PC-3 (cell line): ENCODE data around the gene GIMAP8. TPM values are rescaled to one million over a fixed set of nuclear protein-coding genes. Genes with fewer than 3 reads are reported as not detected.

Experiments used
- ATAC-seq: fragments of 200-7000 bp; cut with Tn5 transposase; 2 replicates; pipeline ENCODE4 v1.9.1; 2020; ENCODE audit warnings: mild to moderate bottlenecking, moderate library complexity
- BruUV-seq: library from RNA; stranded (reverse); fragments of 400-500 nt; replicated peaks from 2 replicates; lab custom pipeline; 2021; lab: Mats Ljungman, UMichigan
- CTCF ChIA-PET: fragments of 300-600 bp; sonication (Branson Sonifier 250); formaldehyde crosslinking; loops from one replicate; lab custom pipeline; 2022; ENCODE audit warnings: antibody characterized with exemption; lab: Charles Lee
- POLR2A ChIA-PET: fragments of 300-600 bp; sonication (Branson Sonifier 250); formaldehyde crosslinking; loops from one replicate; lab custom pipeline; 2022; ENCODE audit warnings: antibody characterized with exemption; ENCODE audit not compliant: unreplicated experiment; lab: Charles Lee
- DNase-seq: peaks from one replicate; pipeline ENCODE4 v3.0.0-alpha.2; 2015
- H2AFZ ChIP-seq: fragments of 300-600 bp; sonication (generic); 2 replicates; pipeline ENCODE4 v1.6.0; 2016; ENCODE audit warnings: antibody characterized with exemption, low read length
- H3F3A ChIP-seq: fragments of 300-600 bp; sonication (generic); one replicate; pipeline ENCODE4 v1.6.0; 2017; ENCODE audit warnings: antibody characterized with exemption, low read length, control low read depth, mild to moderate bottlenecking; ENCODE audit not compliant: unreplicated experiment
- H3K27ac ChIP-seq: fragments of 300-600 bp; sonication (generic); 2 replicates; pipeline ENCODE4 v1.5.1; 2016; ENCODE audit warnings: mild to moderate bottlenecking, low read length
- H3K27me3 ChIP-seq: fragments of 300-600 bp; sonication (generic); 2 replicates; pipeline ENCODE4 v1.6.1; 2016; ENCODE audit warnings: low read length, mixed read lengths
- H3K36me3 ChIP-seq: fragments of 300-600 bp; sonication (generic); 2 replicates; pipeline ENCODE4 v1.6.1; 2016; ENCODE audit warnings: low read depth, mixed run types, low read length, mixed read lengths
- H3K4me1 ChIP-seq: fragments of 300-600 bp; sonication (generic); 2 replicates; pipeline ENCODE4 v1.5.1; 2016; ENCODE audit warnings: low read length; ENCODE audit not compliant: insufficient read depth
- H3K4me2 ChIP-seq: fragments of 300-600 bp; sonication (generic); 2 replicates; pipeline ENCODE4 v1.6.0; 2016; ENCODE audit warnings: low read length
- H3K4me3 ChIP-seq: fragments of 300-600 bp; sonication (generic); 2 replicates; pipeline ENCODE4 v1.5.1; 2016; ENCODE audit warnings: mild to moderate bottlenecking, low read length, mixed read lengths
- H3K79me2 ChIP-seq: fragments of 300-600 bp; sonication (generic); 2 replicates; pipeline ENCODE4 v1.6.1; 2017; ENCODE audit warnings: low read length, mixed read lengths
- H3K9ac ChIP-seq: fragments of 300-600 bp; sonication (generic); 2 replicates; pipeline ENCODE4 v1.6.0; 2016; ENCODE audit warnings: mild to moderate bottlenecking, low read length
- H3K9me2 ChIP-seq: fragments of 300-600 bp; sonication (generic); replicated peaks from 2 replicates; pipeline ENCODE4 v1.6.1; 2016; ENCODE audit warnings: mixed run types, low read length, mixed read lengths
- H3K9me3 ChIP-seq: fragments of 300-600 bp; sonication (generic); 2 replicates; pipeline ENCODE4 v1.6.1; 2016; ENCODE audit warnings: low read length, mixed read lengths
- H4K20me1 ChIP-seq: fragments of 300-600 bp; sonication (generic); 2 replicates; pipeline ENCODE4 v1.6.1; 2016; ENCODE audit warnings: low read length, mixed read lengths
- CTCF ChIP-seq: fragments of 300-600 bp; sonication (generic); conservative IDR thresholded peaks from 2 replicates; pipeline ENCODE4 v1.5.1; 2017; ENCODE audit warnings: antibody characterized with exemption, low read depth, mild to moderate bottlenecking, low read length
- EZH2 ChIP-seq: fragments of 300-600 bp; sonication (generic); IDR thresholded peaks from one replicate; pipeline ENCODE4 v1.6.1; 2017; ENCODE audit warnings: antibody characterized with exemption, mild to moderate bottlenecking, low read length; ENCODE audit not compliant: unreplicated experiment
- EZH2phosphoT487 ChIP-seq: fragments of 300-600 bp; sonication (generic); IDR thresholded peaks from 2 replicates; pipeline ENCODE4 v1.6.1; 2018; ENCODE audit warnings: mild to moderate bottlenecking, antibody characterized with exemption, low read length, borderline replicate concordance
- intact Hi-C: fragments of 100-400 bp; cut with micrococcal nuclease; formaldehyde crosslinking; loops from 2 replicates; pipeline ENCODE4 v1.9.0; 2023
- total RNA-seq: library from RNA; depleted of rRNA; stranded (reverse); fragments of >200 nt; gene quantifications from 2 replicates; pipeline ENCODE4 v1.2.3, GENCODE V29; 2014

GIMAP8 gene
- total RNA-seq, 1 experiment from 2014 or later: not detected

DNA sequence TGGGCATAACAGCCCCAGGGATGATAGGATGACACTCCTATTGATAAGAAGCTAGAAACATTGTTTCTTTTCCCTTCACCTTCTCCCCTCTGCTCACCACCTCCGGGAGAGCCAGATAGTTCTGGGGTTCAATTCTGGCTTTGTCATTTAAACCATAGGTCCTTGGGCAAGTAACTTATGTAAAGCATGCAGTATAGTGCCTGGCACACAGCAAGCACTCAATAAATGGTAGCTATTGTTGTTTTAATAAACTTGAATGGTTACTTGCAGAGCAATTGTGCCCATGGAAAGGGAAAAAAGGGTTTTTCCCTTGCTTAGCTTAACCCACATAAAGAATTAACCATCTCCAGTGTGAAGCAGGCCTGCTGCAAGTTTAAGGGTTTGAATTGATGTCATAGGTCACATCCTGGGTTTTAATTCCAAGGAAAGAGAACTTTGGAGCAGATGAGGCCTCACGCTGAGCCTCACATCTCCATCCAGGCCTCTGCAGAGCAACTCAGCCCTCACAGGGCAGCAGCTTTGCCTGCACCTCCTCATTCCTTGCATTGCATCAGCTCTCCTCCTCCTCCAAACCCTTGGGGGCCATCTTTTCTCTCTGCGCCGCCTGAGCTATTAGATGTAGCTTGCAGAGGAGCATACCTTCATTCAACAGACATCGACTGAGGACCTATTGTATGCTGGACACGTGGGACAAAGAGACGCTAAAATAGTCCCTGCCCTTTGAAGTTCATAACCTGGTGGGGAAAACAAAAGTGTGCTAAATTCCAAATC, 48.4 kb upstream of the GIMAP8 start:
- Histone ChIP-seq H3K4me1 (peaks cover 29% of the 10 kb centered on the region), H3K4me3 (no peak overlapping the region), H3K36me3 (no peaks in the 10 kb centered on the region), H4K20me1 (no peaks in the 10 kb centered on the region), H3K9me2 (no peaks in the 10 kb centered on the region), H3K27me3 (no peaks in the 10 kb centered on the region), H3K27ac (no peak overlapping the region), H3K9ac (no peak overlapping the region), H3F3A (no peaks in the 10 kb centered on the region), H3K9me3 (no peaks in the 10 kb centered on the region), H2AFZ (no peak overlapping the region), H3K4me2 (no peak overlapping the region), H3K79me2 (no peaks in the 10 kb centered on the region)
- POLR2A ChIA-PET: interaction anchor here (0.6 kb wide), 1 partner anchor 50 kb away, joined by 3 read pairs; no protein-coding TSS in a partner anchor
- DNase-seq: no peak
- BruUV-seq: no TSS peak
- no peak for TF ChIP-seq EZH2phosphoT487
- TF ChIP-seq EZH2: no peak
- no peak for TF ChIP-seq CTCF
- no peak for ATAC-seq
- CTCF ChIA-PET: no interaction called here
- intact Hi-C loops: no loop called here

DNA sequence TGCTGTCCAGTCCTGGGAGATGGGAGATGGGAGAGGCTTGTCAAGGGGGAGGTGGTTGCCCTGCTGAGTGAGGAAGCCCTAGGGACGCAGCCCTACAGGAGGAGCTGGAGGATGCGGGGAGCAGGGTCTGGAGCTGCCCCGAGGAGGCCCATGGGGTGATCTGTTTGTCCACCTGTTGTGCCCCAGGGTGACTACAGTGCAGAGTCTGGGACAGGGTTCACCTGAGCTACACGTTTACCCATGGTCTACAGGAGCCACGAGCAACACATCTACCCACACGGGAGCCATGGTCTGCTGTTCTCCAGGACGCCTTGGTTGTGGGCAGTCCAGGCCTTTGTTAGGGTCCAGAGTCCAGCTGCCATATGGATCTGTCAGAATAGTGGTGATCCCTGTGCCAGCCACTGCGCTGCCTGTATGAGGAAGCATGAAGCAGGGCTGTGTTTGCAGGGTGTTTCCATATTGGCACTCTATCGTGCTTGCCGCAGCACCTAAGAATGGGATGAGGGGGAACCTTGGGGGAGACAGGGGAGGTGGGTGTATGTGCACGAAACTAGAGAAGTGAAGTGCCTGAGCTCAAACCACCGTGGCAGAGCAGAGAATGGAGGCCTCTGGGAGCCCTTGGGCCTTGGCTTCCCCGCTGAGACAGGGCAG, 47.6 kb upstream of the GIMAP8 start:
- Histone ChIP-seq H3K4me2 (no peak overlapping the region), H3K27me3 (no peaks in the 10 kb centered on the region), H4K20me1 (no peaks in the 10 kb centered on the region), H3K9me3 (no peaks in the 10 kb centered on the region), H3K9me2 (no peaks in the 10 kb centered on the region), H3K27ac (no peak overlapping the region), H3K4me3 (no peak overlapping the region), H3K36me3 (no peaks in the 10 kb centered on the region), H3K79me2 (no peaks in the 10 kb centered on the region), H3F3A (no peaks in the 10 kb centered on the region), H3K9ac (no peak overlapping the region), H3K4me1 (peaks cover 29% of the 10 kb centered on the region), H2AFZ (no peak overlapping the region)
- no peak for DNase-seq
- ChIA-PET CTCF (no interaction called here), POLR2A (no interaction called here)
- TF ChIP-seq CTCF (no peak), EZH2phosphoT487 (no peak), EZH2 (no peak)
- ATAC-seq: no peak
- no TSS peak for BruUV-seq
- intact Hi-C loops: no loop called here
